Osteoblast (primary cell): ENCODE results near the gene TPRN. TPM values are rescaled to one million over a fixed set of nuclear protein-coding genes. Genes with fewer than 3 reads are reported as not detected.

Experiments
- DNase-seq: peaks from one replicate; pipeline ENCODE4 v3.0.0; 2011; ENCODE audit warnings: low spot score, mixed read lengths; ENCODE audit not compliant: insufficient read length; ENCODE audit errors: missing footprints
- H2AFZ ChIP-seq: 2 replicates; pipeline ENCODE4 v1.6.0; 2011; ENCODE audit warnings: mild to moderate bottlenecking, low read length
- H3K27ac ChIP-seq: 2 replicates; pipeline ENCODE4 v1.5.1; 2011; ENCODE audit warnings: mild to moderate bottlenecking, low read depth, low read length, moderate library complexity
- H3K27me3 ChIP-seq: 2 replicates; pipeline ENCODE4 v1.6.0; 2012; ENCODE audit warnings: mild to moderate bottlenecking, control low read depth, inconsistent platforms, low read length, moderate library complexity; ENCODE audit not compliant: insufficient read depth
- H3K36me3 ChIP-seq: 2 replicates; pipeline ENCODE4 v1.5.1; 2011; ENCODE audit warnings: mild to moderate bottlenecking, low read length, control low read depth, moderate library complexity; ENCODE audit not compliant: insufficient read depth
- H3K4me1 ChIP-seq: 2 replicates; pipeline ENCODE4 v1.5.1; 2011; ENCODE audit warnings: mild to moderate bottlenecking, low read length, control low read depth, moderate library complexity; ENCODE audit not compliant: insufficient read depth
- H3K4me2 ChIP-seq: 2 replicates; pipeline ENCODE4 v1.6.0; 2011; ENCODE audit warnings: mild to moderate bottlenecking, low read length; ENCODE audit not compliant: insufficient read depth
- H3K4me3 ChIP-seq: fragments of 200-600 bp; sonication (generic); 3 replicates; pipeline ENCODE4 v1.5.1; 2012; ENCODE audit warnings: mild to moderate bottlenecking, low read length, inconsistent platforms; ENCODE audit not compliant: insufficient read depth
- H3K79me2 ChIP-seq: 2 replicates; pipeline ENCODE4 v1.6.0; 2012; ENCODE audit warnings: mild to moderate bottlenecking, low read length, control low read depth, inconsistent platforms; ENCODE audit not compliant: insufficient read depth
- H3K9me3 ChIP-seq: 2 replicates; pipeline ENCODE4 v1.5.1; 2011; ENCODE audit warnings: low read depth, low read length, control low read depth
- H4K20me1 ChIP-seq: 2 replicates; pipeline ENCODE4 v1.6.0; 2012; ENCODE audit warnings: mild to moderate bottlenecking, low read length, control low read depth; ENCODE audit not compliant: insufficient read depth
- total RNA-seq: library from RNA; depleted of rRNA; stranded (reverse); fragments of >200 nt; gene quantifications from 2 replicates; pipeline ENCODE4 v1.2.3, GENCODE V29; 2012
- TF ChIP-seq, protein P1 (sequence below): IDR thresholded peaks from 2 replicates; pipeline ENCODE4 v1.5.1; 2011; ENCODE audit warnings: mild to moderate bottlenecking, low read depth, low read length, moderate library complexity; ENCODE audit errors: extremely low read depth

TPRN gene
- total RNA-seq, 1 donor: 10.5 TPM

DNA sequence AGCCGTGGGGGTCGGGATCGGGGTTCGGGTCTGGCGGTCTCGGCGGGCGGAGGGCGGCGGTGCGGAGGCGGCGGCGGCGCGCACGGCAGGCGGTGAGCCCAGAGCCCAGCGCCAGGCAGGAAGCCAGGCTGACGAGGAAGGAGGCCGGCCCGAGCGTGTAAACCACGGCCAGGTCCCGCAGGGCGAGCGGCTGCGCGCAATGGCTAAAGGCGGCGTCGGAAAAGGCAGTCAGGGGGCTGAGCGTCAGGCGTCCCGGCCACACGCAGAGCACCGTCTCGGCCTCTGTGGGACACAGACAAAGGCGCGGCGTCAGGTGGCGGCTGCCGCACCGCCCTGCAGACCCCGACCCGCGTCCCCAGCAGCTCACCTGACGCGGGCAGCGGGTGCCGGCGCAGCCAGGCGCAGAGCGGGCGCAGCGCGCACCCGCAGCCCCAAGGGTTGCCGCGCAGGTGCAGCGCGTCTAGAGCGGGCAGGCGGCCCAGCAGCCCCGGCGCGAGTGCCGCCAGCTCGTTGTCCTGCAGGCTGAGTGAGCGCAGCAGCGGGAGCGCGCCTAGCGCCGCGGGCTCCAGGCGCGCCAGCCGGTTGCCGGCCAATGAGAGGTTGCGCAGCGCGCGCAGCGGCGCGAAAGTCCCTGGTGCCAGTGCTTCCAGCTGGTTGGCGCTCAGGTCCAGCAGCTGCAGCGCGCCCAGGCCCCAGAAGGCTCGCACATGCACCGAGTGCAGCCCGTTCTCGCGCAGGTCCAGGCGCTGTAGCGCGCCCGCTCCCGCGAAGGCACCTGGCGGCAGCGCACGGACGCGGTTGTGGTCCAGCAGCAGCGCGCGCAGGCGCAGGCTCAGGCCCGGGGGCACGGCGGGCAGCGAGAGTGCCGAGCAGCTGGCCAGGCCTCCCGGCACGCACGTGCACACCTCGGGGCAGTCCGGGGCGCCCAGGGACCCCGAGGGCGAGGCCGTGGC, 31.4 kb downstream of the TPRN start:
- Histone ChIP-seq H3K27ac (no peak overlapping the region), H3K27me3 (peaks cover 53% of the 10 kb centered on the region), H2AFZ (no peak overlapping the region), H3K9me3 (no peaks in the 10 kb centered on the region), H3K4me3 (no peak overlapping the region), H3K79me2 (no peaks in the 10 kb centered on the region), H3K4me1 (no peaks in the 10 kb centered on the region), H4K20me1 (no peaks in the 10 kb centered on the region), H3K36me3 (no peaks in the 10 kb centered on the region), H3K4me2 (no peak overlapping the region)
- TF ChIP-seq, protein P1, sequence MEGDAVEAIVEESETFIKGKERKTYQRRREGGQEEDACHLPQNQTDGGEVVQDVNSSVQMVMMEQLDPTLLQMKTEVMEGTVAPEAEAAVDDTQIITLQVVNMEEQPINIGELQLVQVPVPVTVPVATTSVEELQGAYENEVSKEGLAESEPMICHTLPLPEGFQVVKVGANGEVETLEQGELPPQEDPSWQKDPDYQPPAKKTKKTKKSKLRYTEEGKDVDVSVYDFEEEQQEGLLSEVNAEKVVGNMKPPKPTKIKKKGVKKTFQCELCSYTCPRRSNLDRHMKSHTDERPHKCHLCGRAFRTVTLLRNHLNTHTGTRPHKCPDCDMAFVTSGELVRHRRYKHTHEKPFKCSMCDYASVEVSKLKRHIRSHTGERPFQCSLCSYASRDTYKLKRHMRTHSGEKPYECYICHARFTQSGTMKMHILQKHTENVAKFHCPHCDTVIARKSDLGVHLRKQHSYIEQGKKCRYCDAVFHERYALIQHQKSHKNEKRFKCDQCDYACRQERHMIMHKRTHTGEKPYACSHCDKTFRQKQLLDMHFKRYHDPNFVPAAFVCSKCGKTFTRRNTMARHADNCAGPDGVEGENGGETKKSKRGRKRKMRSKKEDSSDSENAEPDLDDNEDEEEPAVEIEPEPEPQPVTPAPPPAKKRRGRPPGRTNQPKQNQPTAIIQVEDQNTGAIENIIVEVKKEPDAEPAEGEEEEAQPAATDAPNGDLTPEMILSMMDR: no peak
- DNase-seq: peak; percentile 97

DNA sequence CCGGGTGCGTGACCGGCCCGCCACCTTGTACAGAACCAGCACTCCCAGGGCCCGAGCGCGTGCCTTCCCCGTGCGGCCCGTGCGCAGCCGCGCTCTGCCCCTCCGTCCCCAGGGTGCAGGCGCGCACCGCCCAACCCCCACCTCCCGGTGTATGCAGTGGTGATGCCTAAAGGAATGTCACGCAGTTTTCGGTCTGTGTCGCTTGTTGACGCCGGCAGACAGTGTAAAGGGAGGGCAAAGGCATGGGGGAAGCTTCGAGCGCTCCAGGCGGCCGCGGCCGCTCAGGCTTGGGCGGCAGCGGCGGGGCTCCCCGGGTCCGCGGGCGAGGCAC, 32.0 kb downstream of the TPRN start:
- Histone ChIP-seq H3K79me2 (no peaks in the 10 kb centered on the region), H3K36me3 (no peaks in the 10 kb centered on the region), H2AFZ (no peak overlapping the region), H3K4me2 (no peak overlapping the region), H4K20me1 (no peaks in the 10 kb centered on the region), H3K9me3 (no peaks in the 10 kb centered on the region), H3K4me3 (no peak overlapping the region), H3K27ac (no peak overlapping the region), H3K27me3 (peaks cover 59% of the 10 kb centered on the region), H3K4me1 (no peaks in the 10 kb centered on the region)
- DNase-seq: peak; percentile 93
- TF ChIP-seq, protein P1: no peak

DNA sequence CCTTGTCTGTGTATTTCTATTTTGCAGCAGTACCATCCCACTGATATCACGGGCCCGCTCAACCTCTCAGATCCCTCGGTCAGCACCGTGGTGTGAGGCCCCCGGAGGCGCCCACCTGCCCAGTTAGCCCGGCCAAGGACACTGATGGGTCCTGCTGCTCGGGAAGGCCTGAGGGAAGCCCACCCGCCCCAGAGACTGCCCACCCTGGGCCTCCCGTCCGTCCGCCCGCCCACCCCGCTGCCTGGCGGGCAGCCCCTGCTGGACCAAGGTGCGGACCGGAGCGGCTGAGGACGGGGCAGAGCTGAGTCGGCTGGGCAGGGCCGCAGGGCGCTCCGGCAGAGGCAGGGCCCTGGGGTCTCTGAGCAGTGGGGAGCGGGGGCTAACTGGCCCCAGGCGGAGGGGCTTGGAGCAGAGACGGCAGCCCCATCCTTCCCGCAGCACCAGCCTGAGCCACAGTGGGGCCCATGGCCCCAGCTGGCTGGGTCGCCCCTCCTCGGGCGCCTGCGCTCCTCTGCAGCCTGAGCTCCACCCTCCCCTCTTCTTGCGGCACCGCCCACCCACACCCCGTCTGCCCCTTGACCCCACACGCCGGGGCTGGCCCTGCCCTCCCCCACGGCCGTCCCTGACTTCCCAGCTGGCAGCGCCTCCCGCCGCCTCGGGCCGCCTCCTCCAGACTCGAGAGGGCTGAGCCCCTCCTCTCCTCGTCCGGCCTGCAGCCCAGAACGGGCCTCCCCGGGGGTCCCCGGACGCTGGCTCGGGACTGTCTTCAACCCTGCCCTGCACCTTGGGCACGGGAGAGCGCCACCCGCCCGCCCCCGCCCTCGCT, 32.6 kb downstream of the TPRN start:
- Histone ChIP-seq H4K20me1 (no peaks in the 10 kb centered on the region), H3K27me3 (peaks cover 61% of the 10 kb centered on the region), H3K4me3 (no peak overlapping the region), H3K79me2 (no peaks in the 10 kb centered on the region), H3K9me3 (no peaks in the 10 kb centered on the region), H3K4me2 (no peak overlapping the region), H3K27ac (no peak overlapping the region), H3K4me1 (no peaks in the 10 kb centered on the region), H2AFZ (no peak overlapping the region), H3K36me3 (no peaks in the 10 kb centered on the region)
- DNase-seq: peak; percentile 88
- TF ChIP-seq, protein P1: no peak

DNA sequence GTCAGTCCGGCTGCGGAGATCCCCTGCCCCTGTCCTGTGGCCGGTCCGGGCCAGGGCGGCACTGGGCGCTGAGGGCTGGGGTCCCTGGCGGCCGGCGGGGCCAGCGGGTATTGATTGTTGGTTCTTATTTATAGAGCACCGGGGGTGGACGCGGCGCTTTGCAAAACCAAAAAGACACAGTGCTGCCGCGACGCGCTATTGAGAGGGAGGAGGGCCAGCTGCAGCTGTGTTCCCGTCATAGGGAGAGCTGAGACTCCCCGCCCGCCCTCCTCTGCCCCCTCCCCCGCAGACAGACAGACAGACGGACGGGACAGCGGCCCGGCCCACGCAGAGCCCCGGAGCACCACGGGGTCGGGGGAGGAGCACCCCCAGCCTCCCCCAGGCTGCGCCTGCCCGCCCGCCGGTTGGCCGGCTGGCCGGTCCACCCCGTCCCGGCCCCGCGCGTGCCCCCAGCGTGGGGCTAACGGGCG, 33.2 kb downstream of the TPRN start:
- DNase-seq: peak; percentile 93
- Histone ChIP-seq H2AFZ (no peak overlapping the region), H3K4me2 (no peak overlapping the region), H3K36me3 (no peaks in the 10 kb centered on the region), H3K79me2 (no peaks in the 10 kb centered on the region), H3K27me3 (peaks cover 64% of the 10 kb centered on the region), H4K20me1 (no peaks in the 10 kb centered on the region), H3K4me3 (no peak overlapping the region), H3K4me1 (no peaks in the 10 kb centered on the region), H3K9me3 (no peaks in the 10 kb centered on the region), H3K27ac (no peak overlapping the region)
- TF ChIP-seq, protein P1: no peak
